Body of pancreas (tissue), 4 donors: ENCODE measurements around the gene VGLL2. TPM values are rescaled to one million over a fixed set of nuclear protein-coding genes. Genes with fewer than 3 reads are reported as not detected.

Experiments used
- ATAC-seq: fragments of 150-250 bp; one replicate; pipeline ENCODE4 v1.9.1; 2016
- DNase-seq, 4 donors: peaks; one replicate each; pipeline ENCODE4 v3.0.0-alpha.2; 2019
- H3K27ac ChIP-seq, 4 donors: fragments of 200-600 bp; sonication (generic); 1 replicate in 3 of 4; 2 replicates in 1 of 4; pipeline versions ENCODE4 v1.5.1 to v1.6.1; 2016 to 2019; ENCODE audit warnings: mild to moderate bottlenecking in 1 of 4, mixed read lengths in 1 of 4, moderate library complexity in 1 of 4
- H3K27me3 ChIP-seq, 2 donors: fragments of 200-600 bp; sonication (generic); one replicate each; pipeline ENCODE4 v1.6.0; 2016; ENCODE audit warnings: mild to moderate bottlenecking in 1 of 2
- H3K36me3 ChIP-seq, 2 donors: fragments of 200-600 bp; sonication (generic); replicated peaks in 1 of 2; 2 replicates each; pipeline ENCODE4 v1.5.1; 2016; ENCODE audit warnings: low read depth in 2 of 2; ENCODE audit not compliant: insufficient read depth in 1 of 2
- H3K4me1 ChIP-seq: fragments of 200-600 bp; sonication (generic); one replicate; pipeline ENCODE4 v1.6.0; 2016
- H3K4me3 ChIP-seq, 2 donors: fragments of 200-600 bp; sonication (generic); 1 replicate in 1 of 2; 2 replicates in 1 of 2; pipeline ENCODE4 v1.5.1; 2016 to 2019
- H3K9me3 ChIP-seq, 3 donors: fragments of 200-600 bp; sonication (generic); 1 replicate in 2 of 3; 2 replicates in 1 of 3; pipeline ENCODE4 v1.5.1; 2016
- POLR2A ChIP-seq, 3 donors: fragments of 450-650 bp; IDR thresholded peaks; one replicate each; pipeline ENCODE4 v1.6.1; 2016; ENCODE audit warnings: antibody characterized with exemption in 3 of 3, mild to moderate bottlenecking in 2 of 3
- WGBS, 2 donors: methylation state at CpG; one replicate each; pipeline ENCODE4 v1.1.5; 2017; 5-methylcytosine and 5-hydroxymethylcytosine counted together
- intact Hi-C: fragments of 100-400 bp; cut with DNase I; formaldehyde crosslinking; loops from one replicate; pipeline ENCODE4 v1.15.1; 2023
- total RNA-seq, 2 donors: library from RNA; depleted of rRNA; stranded (reverse); fragments of >200 nt; gene quantifications; one replicate each; pipeline ENCODE4 v1.1.0, GENCODE V29; 2016
- TF ChIP-seq, protein P1 (sequence below), 7 experiments: fragments of 450-650 bp in 4 of 7; fragments of 200-600 bp in 3 of 7; sonication (generic) in 3 of 7; IDR thresholded peaks; one replicate each; pipeline ENCODE4 v1.5.1; 2016 to 2019; ENCODE audit warnings: antibody characterized with exemption in 7 of 7

VGLL2 gene
- total RNA-seq, 2 donors from 2014 or later = 0.99 TPM; not detected in 1

GRCh38 chr6:117275711-117276110, 10.4 kb downstream of the VGLL2 start:
- intact Hi-C loops = no loop called here
- no peak for ATAC-seq
- H3K27me3 ChIP-seq = peaks cover 0 to 2% of the 10 kb centered on the region in 2 donors

DNA sequence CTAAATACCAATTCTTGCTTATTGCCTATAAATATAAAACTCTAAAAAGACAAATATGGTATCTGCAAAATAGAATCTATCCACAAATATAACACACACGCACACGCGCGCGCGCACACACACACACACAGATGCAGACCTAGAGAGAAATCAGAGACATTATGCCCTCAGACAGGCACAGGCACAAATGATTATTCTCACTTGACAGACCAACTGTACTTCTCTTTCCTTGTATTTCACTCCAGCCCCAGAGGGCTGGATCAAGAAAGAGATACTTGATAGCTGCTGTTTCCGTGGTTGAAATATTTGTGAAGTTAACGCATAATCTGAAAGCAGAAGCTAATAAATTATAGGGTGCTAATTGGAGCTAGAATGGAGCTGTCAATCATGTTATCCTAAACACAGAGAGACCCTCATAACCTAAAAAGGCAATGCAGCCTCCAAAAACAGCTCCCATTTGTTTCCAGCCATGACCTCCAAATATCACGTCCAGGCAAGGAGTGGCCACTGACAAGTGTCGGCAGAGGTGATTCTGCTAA, 11.5 kb downstream of the VGLL2 start:
- no peak overlapping the region for H3K27ac ChIP-seq
- no peaks in the 10 kb centered on the region for H3K9me3 ChIP-seq
- no peaks in the 10 kb centered on the region for H3K27me3 ChIP-seq
- ATAC-seq (no peak), DNase-seq (no peak)
- no peak overlapping the region for H3K4me3 ChIP-seq
- H3K4me1 ChIP-seq = no peaks in the 10 kb centered on the region
- intact Hi-C loops = no loop called here
- no peak for TF ChIP-seq POLR2A (IDR thresholded peaks at IDR 0.05)
- TF ChIP-seq, protein P1, sequence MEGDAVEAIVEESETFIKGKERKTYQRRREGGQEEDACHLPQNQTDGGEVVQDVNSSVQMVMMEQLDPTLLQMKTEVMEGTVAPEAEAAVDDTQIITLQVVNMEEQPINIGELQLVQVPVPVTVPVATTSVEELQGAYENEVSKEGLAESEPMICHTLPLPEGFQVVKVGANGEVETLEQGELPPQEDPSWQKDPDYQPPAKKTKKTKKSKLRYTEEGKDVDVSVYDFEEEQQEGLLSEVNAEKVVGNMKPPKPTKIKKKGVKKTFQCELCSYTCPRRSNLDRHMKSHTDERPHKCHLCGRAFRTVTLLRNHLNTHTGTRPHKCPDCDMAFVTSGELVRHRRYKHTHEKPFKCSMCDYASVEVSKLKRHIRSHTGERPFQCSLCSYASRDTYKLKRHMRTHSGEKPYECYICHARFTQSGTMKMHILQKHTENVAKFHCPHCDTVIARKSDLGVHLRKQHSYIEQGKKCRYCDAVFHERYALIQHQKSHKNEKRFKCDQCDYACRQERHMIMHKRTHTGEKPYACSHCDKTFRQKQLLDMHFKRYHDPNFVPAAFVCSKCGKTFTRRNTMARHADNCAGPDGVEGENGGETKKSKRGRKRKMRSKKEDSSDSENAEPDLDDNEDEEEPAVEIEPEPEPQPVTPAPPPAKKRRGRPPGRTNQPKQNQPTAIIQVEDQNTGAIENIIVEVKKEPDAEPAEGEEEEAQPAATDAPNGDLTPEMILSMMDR (IDR thresholded peaks at IDR 0.05) = no peak
- H3K36me3 ChIP-seq = no peaks in the 10 kb centered on the region
- WGBS, 2 donors = 74 to 78% methylated on average over 10 of the region's 10 CpGs

More at GRCh38 chr6:117275711-117276110, 10.4 kb downstream of the VGLL2 start:
- Histone ChIP-seq H3K36me3 (no peaks in the 10 kb centered on the region), H3K4me3 (no peak overlapping the region), H3K9me3 (no peaks in the 10 kb centered on the region), H3K4me1 (peaks cover 3% of the 10 kb centered on the region), H3K27ac (no peak overlapping the region)
- WGBS, 2 donors = 51 to 56% methylated on average over 5 of the region's 5 CpGs
- no peak for DNase-seq
- TF ChIP-seq, protein P1 (IDR thresholded peaks at IDR 0.05) = no peak
- TF ChIP-seq POLR2A (IDR thresholded peaks at IDR 0.05) = no peak

DNA sequence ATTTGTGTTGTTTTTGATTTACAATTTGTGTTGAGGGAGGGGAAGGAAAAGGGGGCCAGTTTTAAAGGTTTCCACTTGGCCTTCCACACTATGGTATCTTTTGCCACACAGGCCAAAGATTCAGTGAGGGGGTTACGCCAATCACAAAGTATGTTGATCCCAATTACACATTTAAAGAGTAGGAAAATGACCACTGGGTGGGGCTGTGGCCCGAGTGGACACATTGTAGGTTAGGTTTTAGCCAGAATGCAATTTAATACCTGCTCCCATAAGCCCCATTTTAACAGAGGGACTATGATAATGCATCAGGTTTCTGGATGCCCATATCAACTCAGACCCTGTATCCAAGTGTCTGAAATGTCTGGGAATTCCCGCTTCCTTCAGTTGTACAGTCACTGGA, 15.6 kb downstream of the VGLL2 start:
- Histone ChIP-seq H3K27ac (no peak overlapping the region), H3K9me3 (no peaks in the 10 kb centered on the region), H3K4me1 (no peaks in the 10 kb centered on the region), H3K4me3 (no peak overlapping the region), H3K27me3 (no peaks in the 10 kb centered on the region), H3K36me3 (no peaks in the 10 kb centered on the region)
- intact Hi-C loops = no loop called here
- WGBS, 2 donors = 60 to 67% methylated on average over 3 of the region's 3 CpGs
- TF ChIP-seq, protein P1 (IDR thresholded peaks at IDR 0.05) = no peak
- no peak for TF ChIP-seq POLR2A (IDR thresholded peaks at IDR 0.05)
- DNase-seq = no peak
- ATAC-seq = no peak

GRCh38 chr6:117288083-117288715, 22.8 kb downstream of the VGLL2 start:
- Histone ChIP-seq H3K27me3 (no peaks in the 10 kb centered on the region), H3K4me1 (no peaks in the 10 kb centered on the region), H3K4me3 (no peak overlapping the region), H3K27ac (no peak overlapping the region), H3K9me3 (no peaks in the 10 kb centered on the region), H3K36me3 (no peaks in the 10 kb centered on the region)
- 53 to 60% methylated on average over 3 of the region's 3 CpGs for WGBS, 2 donors
- no peak for ATAC-seq
- intact Hi-C loops = no loop called here
- TF ChIP-seq, protein P1 (IDR thresholded peaks at IDR 0.05) = no peak
- TF ChIP-seq POLR2A (IDR thresholded peaks at IDR 0.05) = no peak
- no peak for DNase-seq
